PC-9 (cell line): ENCODE measurements around the gene ZSCAN10.

Source experiments
- EZH2 ChIP-seq: fragments of 200-600 bp; sonication (generic); IDR thresholded peaks from 2 replicates; pipeline ENCODE4 v1.8.0; 2017; ENCODE audit warnings: antibody characterized with exemption, low read depth
- TF ChIP-seq, protein P1 (sequence below): fragments of 200-600 bp; sonication (generic); conservative IDR thresholded peaks from 2 replicates; pipeline ENCODE4 v1.6.1; 2017; ENCODE audit warnings: mixed run types, antibody characterized with exemption, mild to moderate bottlenecking, moderate library complexity

GRCh38 chr16:3092501-3092941 lies 6.6 kb downstream of the ZSCAN10 start:
- TF ChIP-seq, protein P1, sequence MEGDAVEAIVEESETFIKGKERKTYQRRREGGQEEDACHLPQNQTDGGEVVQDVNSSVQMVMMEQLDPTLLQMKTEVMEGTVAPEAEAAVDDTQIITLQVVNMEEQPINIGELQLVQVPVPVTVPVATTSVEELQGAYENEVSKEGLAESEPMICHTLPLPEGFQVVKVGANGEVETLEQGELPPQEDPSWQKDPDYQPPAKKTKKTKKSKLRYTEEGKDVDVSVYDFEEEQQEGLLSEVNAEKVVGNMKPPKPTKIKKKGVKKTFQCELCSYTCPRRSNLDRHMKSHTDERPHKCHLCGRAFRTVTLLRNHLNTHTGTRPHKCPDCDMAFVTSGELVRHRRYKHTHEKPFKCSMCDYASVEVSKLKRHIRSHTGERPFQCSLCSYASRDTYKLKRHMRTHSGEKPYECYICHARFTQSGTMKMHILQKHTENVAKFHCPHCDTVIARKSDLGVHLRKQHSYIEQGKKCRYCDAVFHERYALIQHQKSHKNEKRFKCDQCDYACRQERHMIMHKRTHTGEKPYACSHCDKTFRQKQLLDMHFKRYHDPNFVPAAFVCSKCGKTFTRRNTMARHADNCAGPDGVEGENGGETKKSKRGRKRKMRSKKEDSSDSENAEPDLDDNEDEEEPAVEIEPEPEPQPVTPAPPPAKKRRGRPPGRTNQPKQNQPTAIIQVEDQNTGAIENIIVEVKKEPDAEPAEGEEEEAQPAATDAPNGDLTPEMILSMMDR: no peak
- no peak for TF ChIP-seq EZH2
